GM19035 (cell line): ENCODE measurements around the gene L3HYPDH.
A peak's percentile ranks its signal among the peaks of the same experiment; 100 is the strongest.

Source experiments
- ATAC-seq: cut with Tn5 transposase; IDR thresholded peaks from one replicate; pipeline ENCODE4 v1.9.1; 2021; ENCODE audit not compliant: unreplicated experiment

The L3HYPDH gene

GRCh38 chr14:59483819-59484638, at the start of gene L3HYPDH, which contains the start of gene JKAMP:
Gene L3HYPDH (minus strand): TSS chr14:59484408. CDS start chr14:59484316, 92 bp downstream.
Gene JKAMP (plus strand): TSS chr14:59484517. CDS start chr14:59484590, 73 bp downstream.
- peak; percentile 91 for ATAC-seq

DNA sequence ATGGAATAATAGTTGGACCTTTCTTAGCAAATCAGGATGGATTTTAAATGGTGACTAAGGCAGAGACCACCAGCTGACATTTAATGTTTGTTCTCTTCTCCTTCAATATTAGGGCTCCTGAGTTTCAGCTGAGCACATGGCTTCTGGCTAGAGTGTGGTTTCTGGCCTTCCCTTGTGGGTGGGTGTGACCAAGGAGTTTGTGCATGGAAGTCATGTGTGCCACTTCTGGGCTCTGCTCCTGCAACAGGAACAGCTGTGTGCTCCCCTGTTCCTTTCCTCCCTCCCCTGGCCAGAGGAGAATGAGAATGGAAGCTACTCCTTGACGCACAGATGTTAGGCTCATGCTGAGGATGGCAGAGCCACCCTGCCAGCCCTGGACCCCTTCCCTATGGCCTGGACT, 48.2 kb upstream of the L3HYPDH start:
- no peak for ATAC-seq

DNA sequence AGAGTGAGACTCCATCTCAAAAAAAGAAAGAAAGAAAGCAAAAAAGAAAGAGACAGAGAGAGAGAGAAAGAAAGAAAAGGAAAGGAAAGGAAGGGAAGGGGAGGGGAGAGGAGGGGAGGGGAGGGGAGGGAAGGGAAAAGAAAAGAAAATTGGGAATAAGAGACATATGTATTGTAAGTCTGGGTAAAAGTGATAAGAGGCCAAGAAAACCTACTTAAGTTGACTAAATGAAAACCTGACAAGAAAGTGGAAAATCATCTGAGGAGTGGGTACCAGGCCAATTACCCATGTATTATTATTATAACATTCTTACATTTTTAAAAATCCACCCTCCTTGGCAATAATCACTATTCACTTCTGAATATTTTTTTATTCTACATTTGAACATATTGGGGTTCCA, 46.1 kb upstream of the L3HYPDH start:
- no peak for ATAC-seq

- ATAC-seq: no peak
Measured at GRCh38 chr14:59529189-59529588, 45.0 kb upstream of the L3HYPDH start.

- ATAC-seq: no peak
Measured at GRCh38 chr14:59520224-59520623, 36.0 kb upstream of the L3HYPDH start.

DNA sequence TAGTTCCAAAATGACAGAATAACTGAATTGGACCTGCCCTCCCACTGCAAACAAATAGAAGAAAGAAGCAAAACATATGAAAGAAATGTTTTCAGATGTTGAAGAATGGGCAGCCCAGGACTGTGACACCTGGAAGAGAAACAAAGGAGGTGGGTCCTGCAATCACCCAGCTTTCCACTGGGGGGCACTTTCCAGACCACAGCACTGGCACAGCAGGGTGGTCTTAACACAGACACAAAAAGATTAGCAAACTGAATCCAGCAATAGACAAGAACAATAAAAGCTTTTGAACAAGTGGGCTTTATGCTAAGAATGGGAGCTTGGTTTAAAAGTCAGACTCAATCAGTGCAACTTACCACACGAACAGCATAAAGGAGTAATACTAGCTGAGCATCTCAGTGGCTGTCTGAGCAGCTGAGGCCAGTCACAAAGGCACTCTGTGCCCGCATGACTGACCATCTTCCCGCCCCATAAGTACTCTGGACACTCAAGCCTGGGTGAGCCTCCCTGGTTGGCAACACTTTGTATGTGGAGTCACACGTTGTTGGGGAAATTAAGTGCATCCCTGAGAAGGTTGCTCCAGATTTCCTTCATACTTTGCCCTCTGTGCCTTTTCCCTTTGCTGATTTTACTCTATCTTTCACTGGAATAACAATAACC, 27.8 kb upstream of the L3HYPDH start:
- no peak for ATAC-seq

DNA sequence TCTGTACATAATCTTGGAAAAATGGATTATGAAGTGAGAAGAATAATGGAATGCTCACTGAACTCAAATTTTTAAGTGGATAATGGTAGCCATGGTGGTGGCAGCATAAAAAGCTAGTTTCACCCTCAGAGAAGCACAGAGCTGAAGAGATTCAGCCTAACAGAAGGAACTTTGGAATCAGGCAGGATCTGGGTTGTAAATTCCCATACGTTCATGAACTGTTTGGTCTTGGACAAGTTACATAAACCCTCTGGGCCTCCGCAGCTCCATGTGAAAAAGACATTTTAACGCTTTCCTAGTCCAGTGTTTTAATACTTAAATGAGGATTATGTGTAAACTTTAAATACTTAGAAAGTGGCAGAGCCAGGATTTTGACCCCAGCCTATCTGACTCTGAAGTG, 26.8 kb upstream of the L3HYPDH start:
- no peak for ATAC-seq

- no peak for ATAC-seq
Measured at GRCh38 chr14:59510001-59510400, 25.8 kb upstream of the L3HYPDH start.

GRCh38 chr14:59509101-59509500, 24.9 kb upstream of the L3HYPDH start:
- no peak for ATAC-seq

GRCh38 chr14:59507752-59508103, 23.5 kb upstream of the L3HYPDH start:
- ATAC-seq: no peak

DNA sequence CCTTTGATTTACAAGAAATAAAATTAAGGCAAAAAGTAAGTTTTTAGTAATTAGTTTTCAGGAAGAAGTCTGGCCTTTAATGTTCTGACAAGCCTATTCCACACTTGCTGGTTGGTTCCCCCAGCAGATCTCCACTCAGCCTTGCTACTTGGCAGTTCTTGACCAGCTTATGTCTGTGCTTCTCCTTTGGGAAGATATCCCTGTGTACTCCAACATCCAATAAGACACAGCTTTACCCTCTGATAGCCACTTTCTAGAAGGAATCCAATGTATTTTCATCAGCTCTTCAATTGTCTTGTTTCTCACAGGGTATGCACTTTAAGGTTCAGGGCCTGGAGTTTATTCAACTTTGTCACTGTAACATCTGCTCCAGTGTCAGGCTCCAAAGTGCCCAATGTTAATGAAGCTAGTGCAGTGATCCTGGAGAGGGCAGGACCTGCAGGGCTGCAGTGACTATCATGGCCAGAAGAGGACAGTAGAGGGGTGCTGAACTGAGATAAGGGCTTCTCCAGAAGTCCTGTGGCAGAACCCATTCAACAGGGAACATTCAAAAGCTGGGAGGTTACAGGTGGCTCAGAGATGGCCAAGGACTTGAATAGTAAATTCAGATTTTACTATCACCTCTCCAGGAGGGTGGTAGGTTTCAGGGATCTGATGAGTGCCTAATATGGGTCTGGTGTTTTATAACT, 23.0 kb upstream of the L3HYPDH start:
- ATAC-seq: peak; percentile 80

DNA sequence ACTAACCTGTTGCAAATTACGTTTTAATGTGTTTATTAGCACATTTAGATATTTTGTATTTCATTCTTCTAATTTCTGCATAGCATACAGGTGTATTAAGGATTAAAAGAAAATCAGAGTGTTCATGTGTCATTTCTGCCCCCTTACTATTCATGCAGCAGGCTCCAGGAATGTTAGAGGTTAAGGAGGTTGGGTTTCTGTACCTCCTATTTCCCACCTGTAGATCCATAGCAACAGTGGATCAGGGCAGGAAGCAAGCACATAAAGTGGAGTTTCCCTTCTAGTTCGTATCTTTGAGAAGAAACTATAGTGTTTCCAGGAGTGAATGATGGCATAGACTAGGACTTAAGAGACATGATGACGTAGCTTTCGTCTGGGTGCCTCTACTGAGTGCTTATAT, 19.0 kb upstream of the L3HYPDH start:
- no peak for ATAC-seq

DNA sequence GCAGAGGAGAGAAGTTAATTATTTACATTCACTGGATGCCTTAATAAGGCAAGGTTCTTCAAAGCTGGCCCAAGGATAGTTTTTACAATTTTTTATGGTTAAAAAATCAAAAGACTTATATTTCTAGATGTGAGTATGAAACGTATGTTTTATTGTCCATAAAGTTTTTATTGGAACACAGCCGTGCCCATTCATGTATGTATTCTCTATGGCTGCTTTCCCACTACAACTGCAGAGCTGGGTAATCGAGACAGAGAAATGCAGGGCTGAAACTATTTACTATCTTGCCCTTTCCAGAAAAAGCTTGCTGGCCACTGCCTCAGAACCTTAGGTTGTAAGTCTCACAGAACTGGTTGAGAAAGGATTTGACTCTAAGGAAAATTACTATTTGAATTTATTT, 16.5 kb upstream of the L3HYPDH start:
- no peak for ATAC-seq

DNA sequence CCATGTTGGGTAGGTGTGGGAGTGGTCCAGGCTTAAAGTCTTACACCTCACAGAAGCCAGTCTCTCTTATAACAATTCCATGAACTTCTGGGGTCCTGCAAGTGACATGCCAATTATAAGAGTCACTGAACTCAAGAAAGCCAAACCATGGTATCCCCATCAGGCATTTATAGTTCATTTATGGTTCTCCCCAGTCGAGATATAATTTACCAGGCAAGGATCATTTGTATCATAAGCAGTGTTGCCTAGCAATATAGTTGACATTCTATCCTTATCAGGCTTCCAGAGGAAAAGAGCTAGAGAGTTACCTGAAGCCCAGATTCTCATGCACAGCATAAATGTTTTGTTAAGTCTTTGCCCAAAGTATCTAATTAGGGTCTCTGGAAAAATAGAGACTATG, 8.2 kb upstream of the L3HYPDH start:
- no peak for ATAC-seq

- ATAC-seq: no peak
Measured at GRCh38 chr14:59490756-59491155, 6.5 kb upstream of the L3HYPDH start.

GRCh38 chr14:59484639-59485175, 499 bp upstream of the L3HYPDH start:
- ATAC-seq: peak; percentile 52

- ATAC-seq: no peak
Measured at GRCh38 chr14:59483363-59483762, 845 bp downstream of the L3HYPDH start.

GRCh38 chr14:59482541-59483331, 1.5 kb downstream of the L3HYPDH start:
- ATAC-seq: no peak

- ATAC-seq: no peak
Measured at GRCh38 chr14:59481871-59482540, 2.2 kb downstream of the L3HYPDH start.

DNA sequence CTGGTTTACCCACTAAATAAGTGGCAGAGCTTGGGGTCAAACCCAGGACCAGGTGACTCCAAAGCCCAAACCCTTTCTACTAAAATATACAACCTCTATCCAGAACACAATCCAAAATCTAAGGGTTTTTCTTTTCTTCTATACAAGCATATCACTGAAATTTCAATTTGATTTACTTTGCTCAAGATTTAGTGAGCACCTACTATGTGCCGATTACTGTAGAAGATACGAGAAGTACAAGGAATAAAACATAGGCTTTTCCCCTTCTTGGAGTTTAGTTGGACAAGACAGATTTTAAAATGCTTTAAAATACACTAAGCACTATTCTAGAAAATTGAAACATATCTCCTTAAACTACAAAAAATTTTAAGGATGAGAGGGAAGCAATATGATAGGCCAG, 2.8 kb downstream of the L3HYPDH start:
- no peak for ATAC-seq
